Measurements from ENCODE around the gene BMP15.

DNA sequence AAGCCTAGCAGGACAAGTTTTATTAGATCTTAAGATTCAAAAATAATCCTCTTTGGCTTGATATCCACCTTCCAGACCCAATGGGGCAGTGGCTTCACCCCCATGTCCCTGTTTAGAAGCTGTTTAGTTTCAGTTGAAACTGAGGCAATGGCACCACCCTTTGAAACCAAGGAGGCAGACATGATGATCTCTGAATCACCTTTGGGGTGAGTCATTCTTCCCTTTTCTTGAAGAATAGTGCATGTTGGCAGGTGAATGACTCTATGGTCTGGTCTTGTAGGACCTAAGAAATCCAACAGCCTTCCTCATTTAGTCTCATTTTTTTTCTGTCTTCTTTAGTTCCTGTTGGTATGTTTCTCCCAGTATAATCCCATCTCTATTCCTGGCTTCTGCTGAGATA lies 29.5 kb upstream of the BMP15 start:
- TF ChIP-seq, protein P1, sequence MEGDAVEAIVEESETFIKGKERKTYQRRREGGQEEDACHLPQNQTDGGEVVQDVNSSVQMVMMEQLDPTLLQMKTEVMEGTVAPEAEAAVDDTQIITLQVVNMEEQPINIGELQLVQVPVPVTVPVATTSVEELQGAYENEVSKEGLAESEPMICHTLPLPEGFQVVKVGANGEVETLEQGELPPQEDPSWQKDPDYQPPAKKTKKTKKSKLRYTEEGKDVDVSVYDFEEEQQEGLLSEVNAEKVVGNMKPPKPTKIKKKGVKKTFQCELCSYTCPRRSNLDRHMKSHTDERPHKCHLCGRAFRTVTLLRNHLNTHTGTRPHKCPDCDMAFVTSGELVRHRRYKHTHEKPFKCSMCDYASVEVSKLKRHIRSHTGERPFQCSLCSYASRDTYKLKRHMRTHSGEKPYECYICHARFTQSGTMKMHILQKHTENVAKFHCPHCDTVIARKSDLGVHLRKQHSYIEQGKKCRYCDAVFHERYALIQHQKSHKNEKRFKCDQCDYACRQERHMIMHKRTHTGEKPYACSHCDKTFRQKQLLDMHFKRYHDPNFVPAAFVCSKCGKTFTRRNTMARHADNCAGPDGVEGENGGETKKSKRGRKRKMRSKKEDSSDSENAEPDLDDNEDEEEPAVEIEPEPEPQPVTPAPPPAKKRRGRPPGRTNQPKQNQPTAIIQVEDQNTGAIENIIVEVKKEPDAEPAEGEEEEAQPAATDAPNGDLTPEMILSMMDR (IDR thresholded peaks at IDR 0.05): no peak
- TF ChIP-seq EP300 (IDR thresholded peaks at IDR 0.05): no peak

Data from esophagus muscularis mucosa (tissue), 3 donors.